ENCODE results near the gene CRYBA2. TPM values are rescaled to one million over a fixed set of nuclear protein-coding genes. Genes with fewer than 3 reads are reported as not detected.

CRYBA2 gene
- polyA plus RNA-seq, 1 experiment = 0.26 TPM

DNA sequence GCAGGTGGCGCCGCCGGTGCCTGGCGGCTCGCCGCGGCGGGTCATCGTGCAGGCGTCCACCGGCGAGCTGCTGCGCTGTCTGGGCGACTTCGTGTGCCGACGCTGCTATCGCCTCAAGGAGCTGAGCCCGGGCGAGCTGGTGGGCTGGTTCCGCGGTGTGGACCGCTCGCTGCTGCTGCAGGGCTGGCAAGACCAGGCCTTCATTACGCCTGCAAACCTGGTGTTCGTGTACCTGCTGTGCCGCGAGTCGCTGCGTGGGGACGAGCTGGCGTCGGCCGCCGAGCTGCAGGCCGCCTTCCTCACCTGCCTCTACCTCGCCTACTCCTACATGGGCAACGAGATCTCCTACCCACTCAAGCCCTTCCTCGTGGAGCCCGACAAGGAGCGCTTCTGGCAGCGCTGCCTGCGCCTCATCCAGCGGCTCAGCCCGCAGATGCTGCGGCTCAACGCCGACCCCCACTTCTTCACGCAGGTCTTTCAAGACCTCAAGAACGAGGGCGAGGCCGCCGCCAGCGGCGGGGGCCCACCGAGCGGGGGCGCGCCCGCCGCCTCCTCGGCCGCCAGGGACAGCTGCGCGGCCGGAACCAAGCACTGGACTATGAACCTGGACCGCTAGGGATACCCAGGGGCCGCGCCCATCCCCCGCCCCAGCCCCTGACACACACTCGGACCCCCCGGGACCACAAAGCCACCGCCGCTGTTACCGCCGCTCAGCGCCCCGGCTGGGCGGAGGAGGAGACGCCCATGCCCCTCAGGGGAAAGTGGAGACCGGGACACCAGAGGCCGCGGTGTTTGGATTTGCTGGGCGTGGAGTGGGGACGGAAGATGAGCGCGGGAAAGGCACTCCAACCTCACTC lies 32.7 kb downstream of the CRYBA2 start:
- ChIA-PET POLR2A (no interaction called here), CTCF (interaction anchor here (0.6 to 1.1 kb wide), 2 partner anchors 20 to 36 kb away, joined by 3 to 5 read pairs; no protein-coding TSS in a partner anchor)
- H3K4me3 ChIP-seq (ENCODE audit: low read depth, low read length) = no peak overlapping the region
- TF ChIP-seq CTCF (IDR thresholded peaks at IDR 0.05; ENCODE audit: insufficient read depth, low read depth, low read length) = no peak
- H3K36me3 ChIP-seq (ENCODE audit: control insufficient read depth, insufficient read depth, low read length) = no peaks in the 10 kb centered on the region
- no peak for DNase-seq (ENCODE audit: low read depth)
- peaks cover 40% of the 10 kb centered on the region for H3K27me3 ChIP-seq (ENCODE audit: control insufficient read depth, insufficient read depth, low read length)

DNA sequence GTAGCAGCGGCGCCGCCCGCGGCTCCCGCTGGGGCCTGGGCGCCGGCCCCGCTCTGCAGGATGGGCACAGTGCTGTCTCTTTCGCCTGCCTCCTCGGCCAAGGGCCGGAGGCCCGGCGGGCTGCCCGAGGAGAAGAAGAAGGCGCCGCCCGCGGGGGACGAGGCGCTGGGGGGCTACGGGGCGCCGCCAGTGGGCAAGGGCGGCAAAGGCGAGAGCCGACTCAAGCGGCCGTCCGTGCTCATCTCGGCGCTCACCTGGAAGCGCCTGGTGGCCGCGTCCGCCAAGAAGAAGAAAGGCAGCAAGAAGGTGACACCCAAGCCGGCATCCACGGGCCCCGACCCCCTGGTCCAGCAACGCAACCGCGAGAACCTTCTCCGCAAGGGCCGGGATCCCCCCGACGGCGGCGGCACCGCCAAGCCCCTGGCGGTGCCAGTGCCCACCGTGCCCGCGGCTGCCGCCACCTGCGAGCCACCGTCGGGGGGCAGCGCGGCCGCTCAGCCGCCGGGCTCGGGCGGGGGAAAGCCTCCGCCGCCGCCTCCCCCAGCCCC lies 33.4 kb downstream of the CRYBA2 start:
- CTCF ChIA-PET = interaction anchor here (0.6 to 1.1 kb wide), 4 partner anchors 18 to 36 kb away, joined by 3 to 5 read pairs (median 4); no protein-coding TSS in a partner anchor

GRCh38 chr2:218959141-218959731 lies 34.0 kb downstream of the CRYBA2 start, which contains the start of gene CDK5R2:
Gene CDK5R2 (plus strand): TSS chr2:218959666. CDS start chr2:218959821, 155 bp downstream.
- ChIA-PET CTCF (interaction anchor here (0.7 to 0.9 kb wide), 2 partner anchors 18 to 21 kb away, joined by 3 to 4 read pairs; no protein-coding TSS in a partner anchor), POLR2A (no interaction called here)
- Histone ChIP-seq H3K27me3 (ENCODE audit: control insufficient read depth, insufficient read depth, low read length) (peaks cover 47% of the 10 kb centered on the region), H3K36me3 (ENCODE audit: control insufficient read depth, insufficient read depth, low read length) (no peaks in the 10 kb centered on the region), H3K4me3 (ENCODE audit: low read depth, low read length) (peak within 1 kb of the TSS; percentile 40)
- DNase-seq (ENCODE audit: low read depth) = no peak
- no peak for TF ChIP-seq CTCF (IDR thresholded peaks at IDR 0.05; ENCODE audit: insufficient read depth, low read depth, low read length)

More for the DNA sequence above, 33.4 kb downstream of the CRYBA2 start:
- TF ChIP-seq CTCF (IDR thresholded peaks at IDR 0.05; ENCODE audit: insufficient read depth, low read depth, low read length) = no peak
- DNase-seq (ENCODE audit: low read depth) = no peak
- POLR2A ChIA-PET = no interaction called here
- H3K27me3 ChIP-seq (ENCODE audit: control insufficient read depth, insufficient read depth, low read length) = peaks cover 45% of the 10 kb centered on the region
- H3K4me3 ChIP-seq (ENCODE audit: low read depth, low read length) = peak overlapping the region; percentile 40
- H3K36me3 ChIP-seq (ENCODE audit: control insufficient read depth, insufficient read depth, low read length) = no peaks in the 10 kb centered on the region

GRCh38 chr2:218958276-218958675 lies 34.9 kb downstream of the CRYBA2 start:
- ChIA-PET POLR2A (no interaction called here), CTCF (interaction anchor here (0.7 to 1.4 kb wide), 2 partner anchors 38 to 82 kb away, joined by 3 to 5 read pairs; no protein-coding TSS in a partner anchor)

More at GRCh38 chr2:218958276-218958675, 34.9 kb downstream of the CRYBA2 start:
- Histone ChIP-seq H3K27me3 (ENCODE audit: control insufficient read depth, insufficient read depth, low read length) (peaks cover 47% of the 10 kb centered on the region), H3K4me3 (ENCODE audit: low read depth, low read length) (no peak overlapping the region), H3K36me3 (ENCODE audit: control insufficient read depth, insufficient read depth, low read length) (no peaks in the 10 kb centered on the region)
- TF ChIP-seq CTCF (IDR thresholded peaks at IDR 0.05; ENCODE audit: insufficient read depth, low read depth, low read length) = no peak
- DNase-seq (ENCODE audit: low read depth) = no peak
